ENCODE measurements around the gene GIMAP4. TPM values are rescaled to one million over a fixed set of nuclear protein-coding genes. Genes with fewer than 3 reads are reported as not detected.

The GIMAP4 gene
- total RNA-seq, 1 donor: 0.18 TPM

DNA sequence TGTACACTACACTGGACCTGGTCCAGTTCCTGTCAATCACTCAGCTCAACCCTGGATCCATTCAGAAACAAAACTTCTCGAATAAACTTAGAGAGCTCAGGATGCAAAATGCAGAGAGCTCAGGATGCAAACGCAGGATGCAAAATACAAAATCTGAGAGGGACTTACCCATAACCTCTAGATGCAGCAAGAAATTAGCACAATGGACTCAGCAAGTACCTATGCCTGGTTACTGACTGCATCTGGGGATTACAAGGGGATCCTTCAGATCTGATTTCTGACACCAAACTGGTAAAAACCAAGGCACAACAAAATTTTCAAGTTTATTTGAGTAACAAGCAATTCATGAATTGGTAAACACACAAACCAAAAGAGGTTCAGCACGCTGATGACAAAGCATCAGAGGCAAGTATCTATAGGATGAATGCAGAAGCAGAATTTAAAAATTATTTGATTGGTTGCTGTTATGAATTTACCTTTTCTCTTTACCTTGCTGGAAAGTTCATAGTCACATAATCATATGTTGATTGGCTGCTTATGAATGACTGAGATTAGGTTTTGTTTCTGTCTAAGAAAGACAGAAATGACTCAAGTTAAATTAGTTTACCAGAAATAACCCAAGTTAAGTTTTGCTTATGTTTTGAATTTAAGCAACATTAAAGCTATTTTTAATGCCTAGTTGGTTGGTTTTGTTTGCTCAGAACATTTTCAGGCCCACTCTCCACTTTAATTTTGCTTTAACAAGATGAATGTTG lies 53.6 kb downstream of the GIMAP4 start:
- TF ChIP-seq CTCF (IDR thresholded peaks at IDR 0.05; ENCODE audit: insufficient read depth, low read length): no peak
- DNase-seq (ENCODE audit: low read depth): no peak
- no peak overlapping the region for H3K4me3 ChIP-seq (ENCODE audit: low read depth, low read length)

DNA sequence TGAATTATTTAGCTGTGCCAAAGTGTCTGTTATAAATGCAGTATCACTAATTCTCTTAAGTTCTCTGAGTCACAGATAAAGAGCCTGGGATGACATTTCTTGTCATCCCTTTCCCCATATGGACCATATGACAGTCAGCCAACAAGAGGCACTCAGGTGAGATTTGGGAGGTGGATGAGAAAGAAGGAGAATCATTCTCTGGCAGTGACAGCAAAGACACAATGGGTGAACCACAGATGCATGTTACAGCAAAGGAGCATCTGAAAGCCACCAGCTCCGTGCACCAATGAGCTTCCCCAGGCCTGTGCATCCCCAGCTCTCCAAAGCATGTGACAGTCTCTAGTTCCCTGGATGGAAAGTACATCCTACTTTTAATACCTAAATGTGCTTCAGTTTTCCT lies 54.2 kb downstream of the GIMAP4 start:
- TF ChIP-seq CTCF (IDR thresholded peaks at IDR 0.05; ENCODE audit: insufficient read depth, low read length): no peak
- DNase-seq (ENCODE audit: low read depth): no peak
- no peak overlapping the region for H3K4me3 ChIP-seq (ENCODE audit: low read depth, low read length)

Other genes starting within 250 kb of the GIMAP4 start
- 0.09 and 2.2 TPM in 2 replicates for gene LRRC61, start 244.0 kb upstream of the GIMAP4 start, total RNA-seq (ENCODE audit: low replicate concordance)
- 0.54 TPM in 1 of 2 replicates, not detected in the other for gene ACTR3C, start 243.8 kb upstream of the GIMAP4 start, total RNA-seq (ENCODE audit: low replicate concordance)
- gene RARRES2, start 225.8 kb upstream of the GIMAP4 start, total RNA-seq (ENCODE audit: low replicate concordance): 1.4 and 76.1 TPM in 2 replicates
- 33.6 and 40.5 TPM in 2 replicates for gene REPIN1, start 198.6 kb upstream of the GIMAP4 start, total RNA-seq (ENCODE audit: low replicate concordance)
- 2.8 and 4.4 TPM in 2 replicates for gene ZNF775, start 188.1 kb upstream of the GIMAP4 start, total RNA-seq (ENCODE audit: low replicate concordance)
- 0.09 and 0.16 TPM in 2 replicates for gene GIMAP8, start 116.8 kb upstream of the GIMAP4 start, total RNA-seq (ENCODE audit: low replicate concordance)
- gene GIMAP7, start 52.5 kb upstream of the GIMAP4 start, total RNA-seq (ENCODE audit: low replicate concordance): not detected in 2 replicates
- 0.18 and 0.74 TPM in 2 replicates for gene GIMAP6, start 65.0 kb downstream of the GIMAP4 start, total RNA-seq (ENCODE audit: low replicate concordance)
- gene GIMAP2, start 118.3 kb downstream of the GIMAP4 start, total RNA-seq (ENCODE audit: low replicate concordance): 0.27 and 0.98 TPM in 2 replicates
- gene GIMAP1, start 149.2 kb downstream of the GIMAP4 start, total RNA-seq (ENCODE audit: low replicate concordance): not detected in 2 replicates
- not detected in 2 replicates for gene GIMAP5, start 170.0 kb downstream of the GIMAP4 start, total RNA-seq (ENCODE audit: low replicate concordance)
- 1.9 TPM in 1 of 2 replicates, not detected in the other for gene TMEM176B, start 233.0 kb downstream of the GIMAP4 start, total RNA-seq (ENCODE audit: low replicate concordance)
- gene TMEM176A, start 233.4 kb downstream of the GIMAP4 start, total RNA-seq (ENCODE audit: low replicate concordance): not detected in 2 replicates

All from fibroblast of the aortic adventitia (primary cell).